ENCODE measurements around the gene NGLY1.

DNA sequence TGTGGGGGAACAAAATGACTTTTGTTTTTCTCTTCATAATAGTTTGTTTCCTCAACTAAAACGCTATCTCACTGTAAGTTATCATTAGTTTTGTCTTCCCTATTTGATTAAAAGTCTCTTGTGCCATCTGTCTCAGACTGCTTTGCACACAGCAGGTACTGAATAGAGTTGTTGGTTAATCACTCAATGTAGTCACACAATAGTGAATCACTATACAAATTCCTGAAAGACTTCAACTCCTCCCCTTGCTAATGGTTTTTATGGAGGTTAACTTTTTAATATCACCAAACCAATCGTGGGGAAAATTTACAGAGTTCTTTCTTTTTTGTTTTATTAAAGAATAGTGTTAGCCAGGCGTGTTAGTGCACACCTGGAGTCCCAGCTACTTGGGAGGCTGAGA, 2.6 kb upstream of the NGLY1 start:
- TF ChIP-seq CTCF (conservative IDR thresholded peaks at IDR 0.05) = no peak
- no peak for TF ChIP-seq EZH2 (IDR thresholded peaks at IDR 0.05; ENCODE audit: low read depth)
